Stimulated activated CD8-positive, alpha-beta memory T cell treated with anti-CD3 and anti-CD28 coated beads, Interleukin-15, amount 100 ng/mL, for 4 hours (primary cell): Measurements from ENCODE around the gene GNG8.
"Not testable (repeated sequence)": the region's sequence is repeated elsewhere in the genome, so short reads cannot be mapped to it uniquely, and the experiment has no call there.

ENCODE experiments used
- DNase-seq, 2 donors: peaks; one replicate each; pipeline ENCODE4 v3.0.0-alpha.2; 2020; ENCODE audit warnings: low read depth in 2 of 2

The GNG8 gene

GRCh38 chr19:46646402-46646801, 10.4 kb upstream of the GNG8 start:
- no peak for DNase-seq

- DNase-seq = no peak
Observed at GRCh38 chr19:46644720-46645119, 8.7 kb upstream of the GNG8 start.

GRCh38 chr19:46640656-46641055, 4.7 kb upstream of the GNG8 start:
- no peak for DNase-seq

GRCh38 chr19:46639358-46640182, 3.6 kb upstream of the GNG8 start:
- DNase-seq = no peak

GRCh38 chr19:46637224-46637623, 1.2 kb upstream of the GNG8 start:
- no peak for DNase-seq

- no peak for DNase-seq
Observed at GRCh38 chr19:46634656-46635218, 1.3 kb downstream of the GNG8 start.

- DNase-seq = peak; percentile 74 to 86
Observed at GRCh38 chr19:46634045-46634655, 1.9 kb downstream of the GNG8 start.

- DNase-seq = no peak
Observed at GRCh38 chr19:46633130-46633529, 2.9 kb downstream of the GNG8 start.

GRCh38 chr19:46631481-46631880, 4.5 kb downstream of the GNG8 start:
- no peak for DNase-seq

- DNase-seq = no peak
Observed at GRCh38 chr19:46630586-46631205, 5.3 kb downstream of the GNG8 start.

- DNase-seq = no peak
Observed at GRCh38 chr19:46629546-46630025, 6.4 kb downstream of the GNG8 start.

GRCh38 chr19:46628970-46629369, 7.0 kb downstream of the GNG8 start:
- DNase-seq = not testable (repeated sequence)

GRCh38 chr19:46626446-46626845, 9.6 kb downstream of the GNG8 start:
- DNase-seq = no peak

GRCh38 chr19:46625731-46626130, 10.3 kb downstream of the GNG8 start:
- no peak for DNase-seq

GRCh38 chr19:46624958-46625661, 10.9 kb downstream of the GNG8 start, which contains the start of gene PTGIR:
Gene PTGIR, minus strand, starts transcription at chr19:46625089. Its CDS starts 864 bp downstream, at chr19:46624225.
- no peak for DNase-seq

GRCh38 chr19:46623915-46624502, 12.0 kb downstream of the GNG8 start:
- no peak for DNase-seq

GRCh38 chr19:46622118-46622446, 13.9 kb downstream of the GNG8 start:
- no peak for DNase-seq

- DNase-seq = no peak
Observed at GRCh38 chr19:46621191-46622117, 14.5 kb downstream of the GNG8 start.

GRCh38 chr19:46620716-46621115, 15.3 kb downstream of the GNG8 start:
- DNase-seq = no peak

GRCh38 chr19:46620267-46620666, 15.7 kb downstream of the GNG8 start:
- no peak for DNase-seq
